ENCODE measurements around the gene POLR1G. TPM values are rescaled to one million over a fixed set of nuclear protein-coding genes. Genes with fewer than 3 reads are reported as not detected.

Gene POLR1G
- total RNA-seq, 4 donors from 2014 or later: 4.7 to 12.2 (median 8.0) TPM

GRCh38 chr19:45437328-45437727 lies 30.9 kb downstream of the POLR1G start:
- no peak for DNase-seq (ENCODE audit: low spot score in 2 of 2)
- H3K27me3 ChIP-seq: no peaks in the 10 kb centered on the region
- H3K27ac ChIP-seq: no peak overlapping the region
- no peak overlapping the region for H3K4me3 ChIP-seq
- no peak for TF ChIP-seq POLR2AphosphoS5 (IDR thresholded peaks at IDR 0.05)
- TF ChIP-seq, protein P1, sequence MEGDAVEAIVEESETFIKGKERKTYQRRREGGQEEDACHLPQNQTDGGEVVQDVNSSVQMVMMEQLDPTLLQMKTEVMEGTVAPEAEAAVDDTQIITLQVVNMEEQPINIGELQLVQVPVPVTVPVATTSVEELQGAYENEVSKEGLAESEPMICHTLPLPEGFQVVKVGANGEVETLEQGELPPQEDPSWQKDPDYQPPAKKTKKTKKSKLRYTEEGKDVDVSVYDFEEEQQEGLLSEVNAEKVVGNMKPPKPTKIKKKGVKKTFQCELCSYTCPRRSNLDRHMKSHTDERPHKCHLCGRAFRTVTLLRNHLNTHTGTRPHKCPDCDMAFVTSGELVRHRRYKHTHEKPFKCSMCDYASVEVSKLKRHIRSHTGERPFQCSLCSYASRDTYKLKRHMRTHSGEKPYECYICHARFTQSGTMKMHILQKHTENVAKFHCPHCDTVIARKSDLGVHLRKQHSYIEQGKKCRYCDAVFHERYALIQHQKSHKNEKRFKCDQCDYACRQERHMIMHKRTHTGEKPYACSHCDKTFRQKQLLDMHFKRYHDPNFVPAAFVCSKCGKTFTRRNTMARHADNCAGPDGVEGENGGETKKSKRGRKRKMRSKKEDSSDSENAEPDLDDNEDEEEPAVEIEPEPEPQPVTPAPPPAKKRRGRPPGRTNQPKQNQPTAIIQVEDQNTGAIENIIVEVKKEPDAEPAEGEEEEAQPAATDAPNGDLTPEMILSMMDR (IDR thresholded peaks at IDR 0.05): no peak
- TF ChIP-seq EP300 (IDR thresholded peaks at IDR 0.05): no peak
- TF ChIP-seq POLR2A (IDR thresholded peaks at IDR 0.05): no peak
- WGBS: 93% methylated on average over 3 of the region's 3 CpGs
- H3K4me1 ChIP-seq: peaks cover 18% of the 10 kb centered on the region
- H3K9me3 ChIP-seq: no peaks in the 10 kb centered on the region
- H3K36me3 ChIP-seq: no peaks in the 10 kb centered on the region

- Histone ChIP-seq H3K9me3 (no peaks in the 10 kb centered on the region), H3K4me1 (peaks cover 35% of the 10 kb centered on the region), H3K27ac (peak overlapping the region; percentile 91), H3K27me3 (no peaks in the 10 kb centered on the region), H3K36me3 (no peaks in the 10 kb centered on the region), H3K4me3 (peak overlapping the region; percentile 83)
- no peak for DNase-seq (ENCODE audit: low spot score in 2 of 2)
- TF ChIP-seq EP300 (IDR thresholded peaks at IDR 0.05) (no peak), POLR2AphosphoS5 (IDR thresholded peaks at IDR 0.05) (no peak), POLR2A (IDR thresholded peaks at IDR 0.05) (no peak)
- TF ChIP-seq, protein P1 (IDR thresholded peaks at IDR 0.05): no peak
- 41% methylated on average over 10 of the region's 10 CpGs for WGBS
These were observed 32.7 kb downstream of the POLR1G start for GRCh38 chr19:45439190-45439568.

DNA sequence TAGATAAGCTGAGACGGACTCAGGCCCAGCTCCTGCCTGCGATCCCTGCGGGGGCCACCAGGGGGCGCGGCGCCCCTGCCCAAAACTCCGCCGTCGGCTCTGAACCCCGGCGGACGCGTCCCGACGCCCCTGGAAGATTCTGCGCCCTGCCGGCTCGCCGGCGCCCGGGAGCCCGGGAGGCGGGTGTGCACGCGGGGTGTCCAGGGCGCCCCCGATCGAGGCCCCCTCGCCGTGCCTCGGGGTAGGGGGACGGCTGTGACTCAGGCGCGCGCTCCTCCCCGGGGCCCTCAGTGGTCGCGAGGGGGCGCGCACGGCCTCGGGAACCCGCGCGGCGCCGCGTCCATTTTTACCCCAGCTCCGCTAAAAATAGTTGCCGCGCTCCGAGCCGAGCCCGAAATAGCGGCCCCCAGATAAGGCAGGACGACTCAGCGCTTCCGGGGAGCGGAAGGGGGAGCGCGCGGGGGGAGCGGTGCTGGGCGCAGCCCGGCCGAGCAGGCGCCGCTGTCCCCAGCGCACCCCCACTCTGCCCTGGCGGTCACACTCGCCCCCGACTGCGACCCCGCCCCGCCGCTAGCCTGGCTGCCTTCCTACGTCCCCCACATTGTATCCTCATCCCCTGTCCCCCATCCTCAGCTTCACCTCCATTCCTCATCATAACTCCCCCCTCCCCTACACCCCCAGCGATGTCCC lies 33.3 kb downstream of the POLR1G start:
- Histone ChIP-seq H3K4me1 (peaks cover 40% of the 10 kb centered on the region), H3K27me3 (no peaks in the 10 kb centered on the region), H3K9me3 (no peaks in the 10 kb centered on the region), H3K4me3 (peak overlapping the region; percentile 83), H3K36me3 (no peaks in the 10 kb centered on the region), H3K27ac (peak overlapping the region; percentile 91)
- under 1% methylated on average over 47 of the region's 78 CpGs for WGBS
- TF ChIP-seq POLR2AphosphoS5 (IDR thresholded peaks at IDR 0.05) (peak in 1 of 3 donors; percentile 44), EP300 (IDR thresholded peaks at IDR 0.05) (no peak)
- TF ChIP-seq, protein P1 (IDR thresholded peaks at IDR 0.05): peak; percentile 99
- DNase-seq (ENCODE audit: low spot score in 2 of 2): peak in 1 of 2 donors; percentile 88

- Histone ChIP-seq H3K4me1 (peaks cover 45% of the 10 kb centered on the region), H3K4me3 (peak overlapping the region; percentile 83), H3K9me3 (no peaks in the 10 kb centered on the region), H3K36me3 (no peaks in the 10 kb centered on the region), H3K27ac (peak overlapping the region; percentile 91), H3K27me3 (no peaks in the 10 kb centered on the region)
- 61% methylated on average over 9 of the region's 9 CpGs for WGBS
- TF ChIP-seq EP300 (IDR thresholded peaks at IDR 0.05) (no peak), POLR2AphosphoS5 (IDR thresholded peaks at IDR 0.05) (no peak), POLR2A (IDR thresholded peaks at IDR 0.05) (no peak)
- TF ChIP-seq, protein P1 (IDR thresholded peaks at IDR 0.05): no peak
- DNase-seq (ENCODE audit: low spot score in 2 of 2): no peak
These were observed 33.8 kb downstream of the POLR1G start for GRCh38 chr19:45440259-45440638.

GRCh38 chr19:45440873-45441654 lies 34.6 kb downstream of the POLR1G start:
- no peaks in the 10 kb centered on the region for H3K27me3 ChIP-seq
- peaks cover 53% of the 10 kb centered on the region for H3K4me1 ChIP-seq
- H3K9me3 ChIP-seq: no peaks in the 10 kb centered on the region
- DNase-seq (ENCODE audit: low spot score in 2 of 2): no peak
- peak overlapping the region; percentile 91 for H3K27ac ChIP-seq
- 82% methylated on average over 9 of the region's 9 CpGs for WGBS
- no peak overlapping the region for H3K4me3 ChIP-seq
- TF ChIP-seq POLR2AphosphoS5 (IDR thresholded peaks at IDR 0.05): no peak
- no peak for TF ChIP-seq EP300 (IDR thresholded peaks at IDR 0.05)
- TF ChIP-seq, protein P1 (IDR thresholded peaks at IDR 0.05): no peak
- no peak for TF ChIP-seq POLR2A (IDR thresholded peaks at IDR 0.05)
- no peaks in the 10 kb centered on the region for H3K36me3 ChIP-seq

Data from suprapubic skin (tissue), 4 donors.